CD1c-positive myeloid dendritic cell (primary cell): ENCODE results near the gene SMS.
"Not testable (repeated sequence)": the region's sequence is repeated elsewhere in the genome, so short reads cannot be mapped to it uniquely, and the experiment has no call there.

ENCODE experiments used
- DNase-seq: peaks from one replicate; pipeline ENCODE4 v3.0.0-alpha.2; 2016; ENCODE audit errors: extremely low spot score

Gene SMS

GRCh38 chrX:21950557-21950956 is 10.0 kb downstream of the SMS start:
- DNase-seq = not testable (repeated sequence)

- DNase-seq = no peak
Observed at GRCh38 chrX:21952624-21953023, 12.1 kb downstream of the SMS start.

GRCh38 chrX:21953195-21953830 is 12.8 kb downstream of the SMS start:
- not testable (repeated sequence) for DNase-seq

GRCh38 chrX:21955403-21956189 is 15.1 kb downstream of the SMS start:
- DNase-seq = peak; percentile 21

GRCh38 chrX:21956783-21957182 is 16.3 kb downstream of the SMS start:
- no peak for DNase-seq

DNA sequence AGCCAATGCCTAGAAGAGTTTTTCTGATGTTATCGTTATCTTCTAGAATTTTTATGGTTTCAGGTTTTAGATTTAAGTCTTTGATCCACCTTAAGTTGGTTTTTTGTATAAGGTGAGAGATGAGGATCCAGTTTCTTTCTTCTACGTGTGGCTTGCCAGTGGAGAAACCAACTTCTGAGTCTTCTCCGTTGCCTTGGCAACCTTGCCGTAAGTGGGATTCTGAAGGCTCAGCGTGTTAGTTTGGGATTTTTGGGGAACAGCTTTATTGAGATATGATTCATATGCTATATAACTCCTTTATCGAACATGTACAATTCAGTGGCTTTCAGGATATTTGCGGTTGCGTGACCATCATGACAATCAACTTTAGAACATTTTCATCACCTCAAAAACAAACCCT is 17.7 kb downstream of the SMS start:
- DNase-seq = no peak

DNA sequence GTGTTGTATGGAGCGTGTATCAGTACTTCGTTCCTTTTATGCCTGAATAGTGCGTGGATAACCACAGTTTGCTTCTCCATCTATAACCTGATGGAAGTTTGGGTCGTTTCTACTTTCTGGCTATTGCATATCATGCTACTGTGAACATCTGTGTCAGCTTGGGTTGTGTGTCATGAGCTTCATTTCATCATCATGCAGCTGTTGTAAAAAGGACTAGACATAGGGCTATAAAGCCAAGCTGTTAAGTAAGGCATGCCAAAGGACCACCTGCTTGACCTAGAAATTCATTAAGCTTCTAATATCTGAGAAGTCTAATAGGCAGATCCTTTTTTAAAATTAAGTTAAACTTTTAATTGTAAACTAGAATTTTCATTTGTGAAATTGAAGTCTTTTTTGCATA is 18.4 kb downstream of the SMS start:
- DNase-seq = no peak

- no peak for DNase-seq
Observed at GRCh38 chrX:21959362-21960051, 19.0 kb downstream of the SMS start.

DNA sequence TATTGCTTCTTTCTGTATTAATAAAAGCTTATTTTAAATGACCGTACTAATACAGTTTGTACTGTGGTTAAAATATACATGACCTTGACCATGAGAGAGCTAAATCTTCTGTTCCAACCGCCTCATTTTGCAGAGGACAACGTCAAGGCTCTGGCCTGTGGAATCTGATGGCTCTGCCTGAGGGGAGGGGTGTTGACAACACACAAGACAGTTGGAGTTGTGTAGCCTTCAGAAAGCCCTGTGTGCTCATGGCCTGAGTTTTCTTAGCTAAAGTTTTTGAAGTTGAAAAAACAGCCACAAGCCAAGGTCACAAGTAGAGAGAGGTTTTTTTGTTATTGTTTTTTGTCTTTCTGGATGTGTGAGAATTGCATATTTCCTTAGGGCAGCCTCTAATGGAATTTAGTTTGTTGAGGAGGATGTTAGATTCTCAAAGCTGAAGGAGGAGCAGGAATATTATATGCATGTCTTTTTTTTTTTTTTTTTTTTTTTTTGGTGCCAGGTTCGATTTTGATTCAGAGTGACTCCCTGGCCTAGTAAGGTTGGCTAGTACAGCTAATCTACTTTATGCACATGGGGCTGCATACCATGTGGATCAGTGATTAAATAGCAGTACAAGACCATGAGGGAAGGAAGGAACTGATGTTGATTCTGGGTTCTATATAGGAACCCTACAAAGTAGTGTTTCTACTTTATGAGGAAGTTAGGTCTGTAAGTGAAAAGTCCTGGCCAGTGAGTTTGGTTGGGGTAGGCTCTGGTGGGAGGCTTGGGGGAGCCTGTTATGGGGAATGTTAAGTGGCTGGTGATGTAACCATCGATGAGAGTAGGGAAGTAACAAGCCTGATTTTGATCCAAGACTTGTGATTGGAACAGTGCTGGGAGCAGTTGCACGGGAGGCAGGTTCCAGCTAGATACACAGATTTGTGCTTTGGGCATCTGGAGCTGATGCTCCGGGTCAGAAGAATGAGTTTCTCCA is 20.3 kb downstream of the SMS start:
- peak; percentile 21 for DNase-seq

DNA sequence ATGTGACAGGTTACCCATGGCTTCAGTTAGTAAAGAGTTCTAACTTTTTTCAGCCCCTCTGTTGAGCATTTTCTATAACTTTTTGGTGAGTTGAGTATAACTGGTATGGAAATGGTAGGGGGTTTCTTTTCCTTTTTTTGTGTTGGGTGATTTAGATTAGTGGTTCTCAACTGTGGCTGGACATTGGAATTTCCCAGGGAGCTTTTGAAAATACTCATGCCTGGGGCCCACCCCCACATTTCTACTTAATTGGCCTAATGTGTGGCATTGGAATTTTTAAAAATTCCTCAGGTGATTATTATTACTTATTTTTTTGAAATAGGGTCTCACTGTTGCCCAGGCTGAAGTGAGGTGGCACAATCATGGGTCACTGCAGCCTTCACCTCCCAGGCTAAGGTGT is 21.9 kb downstream of the SMS start:
- DNase-seq = no peak

DNA sequence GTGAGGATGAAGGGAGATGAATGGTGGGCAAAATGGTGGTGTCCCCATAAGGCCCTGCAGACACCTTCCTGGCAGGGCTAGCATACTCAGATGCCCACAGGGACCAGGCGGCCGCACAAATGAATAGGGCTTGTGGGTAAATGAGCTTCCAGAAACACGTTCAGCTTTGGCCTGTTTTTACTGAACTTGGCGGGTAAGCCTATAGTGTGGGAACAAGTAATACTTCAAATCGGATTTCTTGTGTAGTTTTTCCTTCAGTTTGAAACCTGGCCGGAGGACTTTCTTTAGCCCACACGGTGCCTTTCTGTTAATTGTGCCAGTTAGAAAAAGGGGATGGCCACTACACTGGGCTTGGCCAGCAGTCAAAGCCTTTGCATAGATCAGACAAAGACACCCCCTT is 22.8 kb downstream of the SMS start:
- no peak for DNase-seq

DNA sequence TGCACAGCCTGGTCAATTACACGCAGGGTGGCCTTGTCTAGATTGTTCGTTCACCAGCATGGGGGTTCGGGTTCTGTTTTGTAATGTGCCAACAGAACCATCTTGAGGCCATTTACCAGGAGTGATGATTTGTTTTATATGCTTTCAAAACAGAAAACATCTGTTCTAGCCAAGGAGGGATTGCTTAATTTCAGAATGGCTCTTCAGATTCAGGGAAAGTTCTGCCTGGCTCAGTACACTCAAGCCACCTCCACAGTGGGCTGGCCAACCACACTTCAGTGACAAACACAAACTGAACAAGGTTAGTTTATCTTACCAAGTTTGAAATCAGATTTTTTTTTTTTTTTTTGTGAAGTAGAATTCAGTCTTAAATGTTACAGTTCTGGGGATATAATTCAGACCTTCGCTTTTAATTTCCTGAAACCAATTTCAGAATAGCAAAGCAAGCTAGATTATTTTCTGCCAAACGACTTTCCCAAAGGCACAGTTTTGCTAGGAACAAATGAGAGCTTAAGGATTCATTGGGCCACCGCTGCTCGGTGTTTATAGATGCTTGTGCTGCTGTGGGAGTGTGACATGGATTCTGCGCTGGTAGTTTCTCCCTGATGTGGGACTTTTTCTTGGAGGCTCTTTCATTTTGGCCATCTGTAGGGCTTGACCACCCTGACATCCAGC is 23.4 kb downstream of the SMS start:
- DNase-seq = no peak

- DNase-seq = no peak
Observed at GRCh38 chrX:21966866-21967265, 26.4 kb downstream of the SMS start.

DNA sequence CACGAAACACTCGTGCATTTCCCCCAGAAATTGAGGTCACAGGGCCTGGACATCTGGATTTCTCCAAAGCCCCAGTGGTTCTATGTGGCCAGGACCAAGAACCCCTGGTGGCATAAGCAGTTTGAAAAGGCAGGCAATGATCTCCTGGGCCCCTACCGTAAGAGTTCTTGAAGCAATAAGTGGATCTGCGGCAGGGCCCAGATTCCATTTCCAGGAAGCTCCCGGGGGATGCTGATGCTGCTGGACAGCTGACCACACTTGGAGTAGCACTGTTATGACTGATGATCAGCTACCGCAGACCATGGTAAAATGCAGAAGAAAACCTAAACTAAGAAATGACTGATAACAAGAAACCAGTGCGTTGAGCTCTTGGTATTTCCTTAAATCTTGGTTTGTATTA is 27.8 kb downstream of the SMS start:
- no peak for DNase-seq

DNA sequence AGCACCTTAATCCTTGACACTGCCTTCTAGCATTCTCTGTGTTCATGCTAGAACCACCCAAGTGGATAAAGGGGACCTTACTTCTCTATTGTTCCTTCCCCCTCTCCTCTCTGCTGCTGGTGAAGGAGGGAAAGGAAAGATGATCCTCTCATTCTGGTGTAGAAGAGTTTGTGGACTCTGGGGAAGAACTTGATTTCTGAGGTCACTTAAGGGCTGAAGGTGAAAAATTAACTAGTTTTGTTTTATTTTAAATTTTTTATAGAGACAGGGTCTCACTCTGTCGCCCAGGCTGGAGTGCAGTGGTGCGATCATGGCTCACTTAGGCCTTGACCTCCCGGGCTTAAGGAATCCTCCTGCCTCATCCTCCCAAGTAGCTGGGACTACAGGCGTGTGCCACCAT is 29.8 kb downstream of the SMS start:
- DNase-seq = no peak

- DNase-seq = no peak
Observed at GRCh38 chrX:21972046-21972445, 31.5 kb downstream of the SMS start.

DNA sequence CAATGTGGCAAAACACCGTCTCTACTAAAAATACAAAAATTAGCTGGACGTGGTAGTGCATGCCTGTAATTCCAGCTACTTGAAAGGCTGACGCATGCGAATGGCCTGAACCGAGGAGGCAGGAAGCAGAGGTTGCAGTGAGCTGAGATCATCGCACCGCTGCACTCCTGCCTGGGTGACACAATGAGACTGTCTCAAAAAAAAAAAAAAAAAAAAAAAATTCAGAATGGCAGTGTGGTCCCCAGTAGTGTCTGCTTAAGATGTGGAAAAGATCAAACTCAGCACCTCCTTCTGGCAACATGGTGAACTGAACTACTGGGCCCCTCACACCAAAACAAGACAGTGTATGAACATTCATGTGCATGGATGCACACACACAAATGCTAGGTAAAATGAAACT is 32.2 kb downstream of the SMS start:
- DNase-seq = no peak

- no peak for DNase-seq
Observed at GRCh38 chrX:21973321-21974010, 33.0 kb downstream of the SMS start.

- DNase-seq = no peak
Observed at GRCh38 chrX:21974011-21974385, 33.5 kb downstream of the SMS start.

GRCh38 chrX:21975242-21975641 is 34.7 kb downstream of the SMS start:
- no peak for DNase-seq

DNA sequence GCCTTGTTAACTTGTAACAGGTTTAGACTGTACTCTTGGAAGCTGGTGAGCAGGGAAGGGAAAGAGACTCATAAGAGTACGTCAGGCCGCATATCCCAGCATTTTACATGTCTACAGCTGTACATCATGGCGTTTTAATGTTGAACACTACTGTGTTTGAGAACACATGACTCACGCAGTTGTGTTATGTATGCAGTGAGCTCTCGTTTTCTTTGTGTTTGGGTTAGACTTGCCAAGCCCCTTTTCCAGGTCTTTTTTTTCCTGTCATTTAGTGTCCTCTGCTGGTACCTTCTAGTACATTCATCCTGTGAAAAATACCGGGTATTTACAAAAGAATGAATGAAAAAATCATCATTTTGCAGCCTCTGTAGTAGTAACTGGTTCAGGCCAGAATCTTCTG is 35.3 kb downstream of the SMS start:
- no peak for DNase-seq
